Neural progenitor cell (in vitro differentiated cells): ENCODE data around the gene TMEM120B.

Experiments used
- CTCF ChIP-seq: fragments of 200-600 bp; sonication (generic); IDR thresholded peaks from 2 replicates; pipeline ENCODE4 v1.5.1; 2017; ENCODE audit warnings: antibody characterized with exemption, mild to moderate bottlenecking
- EZH2 ChIP-seq: fragments of 200-600 bp; sonication (generic); IDR thresholded peaks from 2 replicates; pipeline ENCODE4 v1.6.1; 2017; ENCODE audit warnings: antibody characterized with exemption, mild to moderate bottlenecking, moderate library complexity
- EZH2phosphoT487 ChIP-seq: fragments of 200-600 bp; sonication (generic); IDR thresholded peaks from 2 replicates; pipeline ENCODE4 v1.6.1; 2017; ENCODE audit warnings: antibody characterized with exemption

DNA sequence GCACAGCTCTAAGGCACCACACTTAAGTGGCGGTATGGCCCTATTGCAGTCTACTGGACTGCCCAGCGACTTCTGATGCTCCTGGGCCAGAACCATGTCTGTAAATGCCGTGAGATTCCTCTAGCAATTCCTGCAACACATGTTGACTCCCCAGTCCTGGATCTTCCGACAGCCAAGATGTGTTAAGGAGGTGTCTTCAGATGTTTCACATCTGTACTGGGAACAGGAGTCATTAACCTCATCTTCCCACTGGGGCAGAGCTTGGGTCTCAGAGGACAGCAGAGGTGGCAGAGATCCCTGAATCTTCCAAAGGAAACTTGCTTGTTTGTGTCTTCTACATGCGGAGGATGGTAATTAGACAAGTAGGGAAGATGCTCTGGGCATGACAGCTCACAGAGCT, 8.2 kb downstream of the TMEM120B start:
- TF ChIP-seq CTCF = no peak
- no peak for TF ChIP-seq EZH2
- no peak for TF ChIP-seq EZH2phosphoT487
